ENCODE measurements around the gene CHN1.

Gene CHN1

GRCh38 chr2:175008009-175008408 is 2.8 kb upstream of the CHN1 start:
- TF ChIP-seq CTCF (IDR thresholded peaks at IDR 0.05; ENCODE audit: control insufficient read depth, insufficient read depth, low read depth, low read length, missing control alignments), result no peak
- DNase-seq (ENCODE audit: low read depth), result no peak
- H3K4me3 ChIP-seq (ENCODE audit: control insufficient read depth, low read depth, low read length), result no peak overlapping the region

GRCh38 chr2:175007510-175007909 is 2.3 kb upstream of the CHN1 start:
- no peak overlapping the region for H3K4me3 ChIP-seq (ENCODE audit: control insufficient read depth, low read depth, low read length)
- DNase-seq (ENCODE audit: low read depth), result no peak
- TF ChIP-seq CTCF (IDR thresholded peaks at IDR 0.05; ENCODE audit: control insufficient read depth, insufficient read depth, low read depth, low read length, missing control alignments), result no peak

GRCh38 chr2:175006281-175006680 is 1.1 kb upstream of the CHN1 start:
- no peak for DNase-seq (ENCODE audit: low read depth)
- no peak for TF ChIP-seq CTCF (IDR thresholded peaks at IDR 0.05; ENCODE audit: control insufficient read depth, insufficient read depth, low read depth, low read length, missing control alignments)
- H3K4me3 ChIP-seq (ENCODE audit: control insufficient read depth, low read depth, low read length), result no peak overlapping the region

- TF ChIP-seq CTCF (IDR thresholded peaks at IDR 0.05; ENCODE audit: control insufficient read depth, insufficient read depth, low read depth, low read length, missing control alignments), result no peak
- DNase-seq (ENCODE audit: low read depth), result no peak
- peak overlapping the region; percentile 54 for H3K4me3 ChIP-seq (ENCODE audit: control insufficient read depth, low read depth, low read length)
These were observed 618 bp upstream of the CHN1 start for GRCh38 chr2:175005733-175006264.

- H3K4me3 ChIP-seq (ENCODE audit: control insufficient read depth, low read depth, low read length), result peak overlapping the region; percentile 54
- no peak for TF ChIP-seq CTCF (IDR thresholded peaks at IDR 0.05; ENCODE audit: control insufficient read depth, insufficient read depth, low read depth, low read length, missing control alignments)
- no peak for DNase-seq (ENCODE audit: low read depth)
These were observed 526 bp downstream of the CHN1 start for GRCh38 chr2:175004730-175004979.

GRCh38 chr2:175003875-175004729 is 1.1 kb downstream of the CHN1 start:
- peak overlapping the region; percentile 54 for H3K4me3 ChIP-seq (ENCODE audit: control insufficient read depth, low read depth, low read length)
- no peak for DNase-seq (ENCODE audit: low read depth)
- no peak for TF ChIP-seq CTCF (IDR thresholded peaks at IDR 0.05; ENCODE audit: control insufficient read depth, insufficient read depth, low read depth, low read length, missing control alignments)

All from AG09309 (cell line).